GM18520 (cell line): Measurements from ENCODE around the gene ACACA.
"Not testable (repeated sequence)": the region's sequence is repeated elsewhere in the genome, so short reads cannot be mapped to it uniquely, and the experiment has no call there.

Source experiments
- ATAC-seq: cut with Tn5 transposase; IDR thresholded peaks from one replicate; pipeline ENCODE4 v1.9.1; 2021; ENCODE audit not compliant: unreplicated experiment

ACACA gene

DNA sequence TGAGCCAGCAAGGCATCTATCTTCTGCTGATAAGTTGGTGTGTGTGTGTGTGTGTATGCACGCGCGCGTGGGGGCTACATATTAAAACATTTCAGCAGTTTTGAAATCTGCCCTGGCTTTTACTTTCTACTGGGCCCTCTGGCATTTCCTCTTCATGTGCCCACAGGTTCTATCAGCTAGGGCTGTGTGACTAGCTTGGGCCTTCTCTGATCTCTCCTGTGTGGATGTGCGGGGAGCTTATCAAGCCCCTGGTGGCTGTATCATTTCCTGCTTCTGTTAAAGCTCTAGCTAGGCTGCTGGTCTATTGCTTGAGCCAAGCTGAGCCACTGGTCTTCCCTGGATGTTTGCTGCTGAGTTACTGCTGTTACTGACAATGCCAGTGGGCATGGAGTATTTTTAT lies 325.3 kb downstream of the ACACA start:
- no peak for ATAC-seq

DNA sequence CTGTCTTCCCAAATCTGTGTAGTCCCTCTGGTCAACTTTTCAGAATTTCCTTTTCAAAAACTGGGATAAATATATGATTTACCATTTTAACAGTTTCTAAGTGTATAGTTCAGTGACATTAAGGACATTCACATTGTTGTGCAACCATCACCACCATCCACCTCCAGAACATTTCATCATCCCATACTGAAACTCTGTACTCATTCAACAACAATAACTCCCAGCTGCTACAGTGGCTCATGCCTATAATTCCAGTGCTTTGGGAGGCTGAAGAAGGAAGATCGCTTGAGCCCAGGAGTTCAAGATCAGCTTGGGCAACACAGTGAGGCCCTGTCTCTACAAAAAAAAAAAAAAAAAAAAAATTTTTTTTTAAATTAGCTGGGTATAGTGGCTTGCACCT lies 326.9 kb downstream of the ACACA start:
- ATAC-seq = no peak

DNA sequence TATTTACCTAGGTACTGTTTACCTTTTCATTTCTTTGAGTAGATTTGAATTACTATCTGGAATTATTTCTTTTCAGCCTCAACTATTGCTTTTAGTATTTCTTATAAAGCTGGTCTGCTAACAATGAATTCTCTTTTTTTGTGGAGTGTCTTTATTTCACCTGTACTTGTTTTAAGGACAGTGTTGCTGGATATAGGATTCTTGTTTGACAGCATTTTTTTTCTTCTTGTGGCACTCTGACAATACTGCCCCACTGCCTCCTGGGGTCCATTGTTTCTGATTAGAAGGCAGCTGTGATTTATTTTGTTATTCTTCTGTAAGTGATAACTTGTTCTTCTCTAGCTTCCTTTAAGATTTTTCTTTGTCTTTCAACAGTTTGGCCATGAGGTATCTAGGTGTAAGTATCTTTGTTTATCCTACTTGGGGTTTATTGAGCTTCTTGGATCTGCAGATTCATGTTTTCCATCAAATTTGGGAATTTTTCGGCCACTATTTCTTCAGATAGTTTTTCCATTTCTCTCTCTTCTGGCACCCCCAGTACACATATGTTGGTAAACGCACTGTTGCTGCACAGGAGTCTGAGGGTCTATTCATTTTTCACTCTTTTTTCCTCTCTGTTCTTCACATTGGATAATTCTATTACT lies 327.4 kb downstream of the ACACA start:
- no peak for ATAC-seq

DNA sequence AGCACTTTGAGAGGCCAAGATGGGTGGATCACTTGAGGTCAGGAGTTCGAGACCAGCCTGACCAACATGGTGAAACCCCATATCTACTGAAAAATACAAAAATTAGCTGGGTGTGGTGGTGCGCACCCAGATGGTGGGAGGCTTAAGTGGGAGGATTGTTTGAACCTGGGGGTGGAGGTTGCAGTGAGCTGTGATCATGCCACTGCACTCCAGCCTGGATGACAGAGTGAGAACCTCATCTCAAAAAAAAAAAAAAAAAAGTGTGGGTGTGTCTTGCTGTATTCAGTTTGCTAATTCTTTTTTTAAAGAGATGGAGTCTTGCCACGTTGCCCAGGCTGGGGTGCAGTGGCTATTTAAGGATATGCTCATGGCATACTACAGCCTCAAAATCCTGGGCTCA lies 333.2 kb downstream of the ACACA start:
- ATAC-seq = not testable (repeated sequence)

DNA sequence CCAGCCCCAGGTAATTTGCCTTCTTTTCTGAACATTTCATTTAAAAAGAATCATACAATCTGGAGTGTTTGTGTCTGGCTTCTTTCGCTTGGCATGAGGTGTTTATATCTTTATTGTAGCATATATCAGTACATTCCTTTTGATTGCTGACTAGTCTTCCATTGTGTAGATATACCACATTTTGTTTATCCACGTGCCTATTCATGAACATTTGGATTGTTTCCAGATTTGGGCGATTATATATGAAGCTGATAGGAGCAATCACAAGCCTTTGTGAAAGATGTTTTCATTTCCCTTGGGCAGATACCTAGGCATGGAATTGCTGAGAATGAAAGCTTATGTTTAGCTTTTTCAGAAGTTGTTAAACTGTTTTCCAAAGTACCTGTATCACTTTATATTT lies 337.5 kb downstream of the ACACA start:
- no peak for ATAC-seq

DNA sequence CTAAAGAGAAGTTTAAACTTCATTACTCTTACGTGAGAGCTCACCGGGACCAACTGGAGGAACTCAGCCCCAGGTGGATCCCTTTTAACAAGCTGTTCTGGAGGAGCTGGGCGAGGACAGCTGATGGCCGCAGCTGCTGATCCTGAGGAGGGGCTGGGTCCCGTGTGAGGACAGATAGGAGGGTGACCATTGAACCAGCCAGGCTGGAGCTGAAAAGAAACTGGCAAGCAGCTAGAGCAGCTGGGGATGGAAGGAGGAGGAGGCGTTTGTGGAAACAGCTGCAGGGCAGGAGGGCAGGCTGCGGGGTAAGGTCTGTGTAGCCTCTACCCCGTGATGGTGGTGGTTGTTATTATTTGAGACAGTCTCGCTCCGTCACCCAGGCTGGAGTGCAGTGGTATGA lies 338.4 kb downstream of the ACACA start:
- ATAC-seq = no peak

DNA sequence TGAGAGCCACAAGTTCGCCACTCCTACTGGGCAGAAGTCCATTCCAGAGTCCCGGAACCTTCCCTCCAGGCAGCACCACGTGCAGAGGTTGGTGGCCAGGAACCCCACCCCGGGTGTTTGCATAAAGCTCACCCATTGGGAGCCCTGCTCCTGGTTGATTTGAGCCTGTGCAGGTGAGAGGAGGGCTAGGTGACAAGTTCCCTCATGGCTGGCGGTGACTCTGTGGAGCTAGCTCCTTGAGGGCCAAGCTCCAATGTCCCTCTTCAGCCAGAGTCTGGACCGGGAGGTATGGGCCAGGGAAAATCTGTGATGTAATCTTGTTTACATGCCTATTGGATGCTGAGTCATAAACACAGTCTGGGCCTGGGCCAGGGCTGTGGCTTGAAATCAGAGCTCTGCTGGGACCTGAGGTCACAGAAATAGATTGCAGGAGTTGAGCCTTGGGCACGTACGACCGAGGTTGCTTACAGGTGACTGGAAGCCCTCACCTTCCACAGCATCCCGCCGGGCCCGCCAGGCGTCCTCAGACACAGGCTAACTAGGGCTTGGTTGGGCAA lies 339.0 kb downstream of the ACACA start:
- ATAC-seq = no peak

DNA sequence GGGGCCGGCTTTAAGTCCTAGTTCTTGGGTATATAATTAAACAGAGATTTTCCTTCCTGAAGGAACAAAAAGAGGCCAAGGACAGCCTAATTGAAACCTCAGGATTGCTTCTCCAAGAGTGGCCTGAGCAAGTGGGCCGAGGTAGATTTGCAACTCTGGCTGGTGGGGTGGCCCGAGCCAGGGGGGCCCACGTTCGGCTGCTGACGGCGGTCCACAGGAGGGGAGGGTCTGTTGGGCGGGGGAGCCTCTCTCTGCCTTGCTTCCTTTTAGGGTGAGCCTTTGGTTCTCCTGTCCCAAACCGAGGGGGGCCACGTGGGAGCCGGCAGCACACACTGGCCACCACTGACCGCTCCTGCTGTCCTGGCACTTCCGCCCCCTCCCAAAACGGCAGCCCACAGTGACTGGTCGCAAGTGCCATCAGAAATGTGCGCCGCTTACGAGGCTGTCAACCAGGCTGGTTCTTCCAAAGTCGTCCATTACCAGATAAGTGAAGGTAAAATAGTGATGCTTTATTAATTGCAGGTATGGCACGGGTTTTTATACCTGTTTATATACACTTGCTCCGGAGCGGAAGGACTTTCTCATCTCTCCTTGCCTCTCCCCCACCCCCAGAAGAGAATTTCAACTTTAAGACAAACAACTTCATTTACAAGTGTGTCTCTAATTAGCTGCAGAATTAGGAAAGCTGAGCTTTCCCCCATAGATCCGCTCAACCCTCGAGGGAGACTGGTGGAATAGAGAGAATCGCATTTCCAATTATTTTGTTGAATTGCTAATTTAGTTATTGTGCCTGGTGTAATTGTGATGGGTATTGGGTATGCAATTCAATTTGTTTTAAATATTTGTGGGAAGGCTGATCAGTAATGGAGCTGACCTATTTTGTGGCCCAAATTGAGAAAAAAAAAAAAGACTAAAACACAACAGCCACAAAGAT lies 340.0 kb downstream of the ACACA start:
- ATAC-seq = no peak

DNA sequence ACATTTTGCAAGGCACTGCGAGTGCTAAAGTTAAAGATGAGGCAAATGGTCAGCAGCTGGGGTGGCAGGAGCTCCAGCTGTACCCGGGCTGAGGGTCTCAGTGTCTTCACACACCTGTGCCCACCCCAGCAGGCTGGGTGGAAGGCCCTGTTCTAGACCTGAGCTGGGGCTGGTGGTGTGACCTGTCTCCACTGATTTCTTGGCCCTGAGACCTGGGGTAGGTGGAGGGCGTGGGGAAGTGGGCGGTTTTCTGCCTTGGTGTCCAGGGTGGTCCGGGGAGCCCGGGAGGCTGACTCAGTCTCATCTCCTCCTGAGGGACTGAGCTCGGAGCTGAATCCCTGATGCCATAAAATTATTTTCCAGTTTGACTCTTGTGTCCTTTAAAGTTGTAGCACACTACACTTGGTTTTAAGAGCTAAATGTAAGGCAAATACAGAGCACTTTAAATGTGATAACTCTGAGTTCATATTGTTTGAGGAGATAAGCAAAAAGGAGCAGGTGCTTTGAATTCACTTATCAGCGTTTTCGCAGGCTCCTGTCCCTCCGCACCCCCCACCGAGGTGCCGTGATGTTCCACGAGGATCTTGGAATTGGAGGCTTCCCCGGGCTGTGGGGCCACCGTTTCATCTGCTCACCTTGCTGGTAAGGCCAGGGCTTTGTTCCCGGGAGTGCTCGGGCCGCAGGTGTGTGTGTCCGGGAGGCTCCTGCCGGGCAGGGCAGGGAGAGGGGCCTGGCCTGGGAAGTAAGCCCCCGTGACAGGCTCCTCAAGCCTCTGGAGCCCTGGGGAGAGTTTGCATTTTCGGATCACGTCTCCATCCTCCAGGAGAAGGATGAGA lies 340.9 kb downstream of the ACACA start:
- no peak for ATAC-seq

DNA sequence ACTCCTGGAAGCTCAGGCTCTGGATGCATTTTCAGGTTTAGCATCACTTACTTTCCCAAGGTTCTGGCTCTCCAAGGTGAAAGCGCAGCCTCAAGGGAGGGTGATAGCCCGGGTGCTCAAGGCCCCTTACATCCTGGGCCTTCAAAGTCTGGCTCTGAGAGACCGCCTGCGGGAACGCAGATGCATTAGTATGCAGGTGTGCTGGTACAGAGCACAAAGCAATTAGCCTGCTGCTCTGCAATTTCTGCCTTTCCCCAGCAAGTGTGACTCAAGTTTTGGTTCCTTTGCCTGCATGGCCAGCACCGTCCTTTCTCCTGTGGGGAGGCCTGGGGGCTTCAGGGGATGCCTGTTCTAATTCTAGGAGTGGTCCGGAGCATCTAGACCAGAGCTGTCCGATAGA lies 341.7 kb downstream of the ACACA start:
- no peak for ATAC-seq

DNA sequence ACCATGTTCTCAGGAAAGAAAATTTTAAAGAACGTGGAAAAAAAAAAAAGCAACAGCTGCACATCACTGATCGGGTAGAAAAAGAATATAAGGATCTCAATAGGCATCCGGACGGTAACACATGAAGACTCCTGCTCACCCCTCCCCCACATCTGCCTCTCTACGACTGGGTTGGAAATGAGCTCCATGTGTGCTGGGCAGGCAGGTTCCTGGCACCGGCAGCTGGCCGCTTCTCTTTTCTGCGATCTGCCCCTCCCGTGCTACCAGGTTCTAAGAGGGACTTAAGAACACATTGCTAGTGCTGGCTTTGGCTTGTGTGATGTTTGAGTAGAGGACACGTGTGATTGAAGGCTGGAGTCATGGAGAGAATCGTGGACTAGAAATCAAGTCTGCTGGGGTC lies 342.4 kb downstream of the ACACA start:
- no peak for ATAC-seq

DNA sequence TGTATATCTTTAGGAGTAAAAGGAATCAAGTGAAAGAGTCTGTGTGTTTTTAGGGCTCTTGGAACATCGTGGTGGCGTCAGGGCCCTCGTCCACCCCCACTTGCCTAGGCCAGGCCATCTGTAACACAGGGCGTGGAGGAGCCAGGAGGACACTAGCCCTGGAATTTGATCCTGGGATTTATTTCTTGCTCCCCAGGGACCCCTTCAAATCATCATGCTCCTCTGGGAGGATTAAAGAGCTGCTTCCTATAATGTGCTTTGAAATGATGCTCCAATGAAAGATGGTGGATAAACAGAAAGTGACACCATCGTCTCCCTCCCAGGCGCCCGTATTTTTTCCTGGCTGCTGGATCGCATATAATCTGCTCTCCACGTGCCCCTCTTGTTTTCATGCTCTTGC lies 344.6 kb downstream of the ACACA start:
- no peak for ATAC-seq

DNA sequence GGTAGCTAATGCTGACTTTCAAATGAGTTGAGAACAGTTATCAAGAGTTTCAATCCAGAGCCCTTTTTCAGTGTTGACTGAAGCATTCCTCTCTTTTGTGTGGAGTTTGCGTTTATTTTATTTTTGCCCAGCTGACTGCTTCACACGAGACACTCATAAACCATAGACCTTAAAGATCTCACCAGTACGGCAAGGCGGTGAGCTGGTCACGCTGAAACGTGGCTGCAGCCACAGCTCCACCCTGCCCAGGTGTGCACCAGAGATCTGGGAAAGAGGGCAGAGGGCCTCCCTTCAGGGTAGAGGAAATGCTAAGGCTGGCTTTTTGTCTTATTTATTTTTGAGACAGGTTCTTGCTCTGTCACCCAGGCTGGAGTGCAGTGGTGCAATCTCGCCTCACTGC lies 345.7 kb downstream of the ACACA start:
- no peak for ATAC-seq

DNA sequence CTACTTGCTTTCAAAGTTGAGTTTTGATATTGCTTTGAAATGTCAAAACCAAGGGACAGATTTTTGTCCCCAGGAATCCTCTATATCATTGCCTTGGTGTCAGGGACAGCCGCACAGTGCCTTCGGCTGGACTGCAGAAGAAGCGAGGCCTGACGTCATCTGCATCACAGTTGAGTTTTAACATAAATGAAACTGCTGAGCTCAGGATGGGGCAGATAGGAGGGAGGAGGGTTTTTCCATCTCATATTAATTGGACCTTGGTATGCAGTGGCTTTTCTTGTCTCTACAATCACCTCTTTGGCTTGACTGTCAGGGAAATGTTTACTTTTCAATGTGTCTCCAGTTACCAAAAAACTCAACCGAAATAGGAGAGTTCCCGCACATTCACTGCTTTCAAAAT lies 346.5 kb downstream of the ACACA start:
- no peak for ATAC-seq

DNA sequence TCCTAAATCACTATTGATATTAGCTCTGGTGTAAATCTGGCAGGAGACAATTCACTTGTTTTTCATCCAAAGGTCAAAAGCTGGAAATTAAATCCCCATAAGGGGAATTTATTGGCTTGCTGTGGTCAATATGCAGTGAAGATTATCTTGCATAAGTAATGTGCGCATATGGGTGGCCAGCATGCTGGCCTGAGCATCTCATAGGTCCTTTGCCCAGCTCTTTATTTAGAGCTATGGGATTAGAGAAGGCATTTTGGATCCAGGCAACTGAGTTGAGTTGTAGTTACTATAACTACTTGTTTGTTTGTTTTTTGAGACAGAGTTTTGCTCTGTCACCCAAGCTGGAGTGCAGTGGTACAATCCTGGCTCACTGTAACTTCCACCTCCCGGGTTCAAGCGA lies 347.1 kb downstream of the ACACA start:
- no peak for ATAC-seq

DNA sequence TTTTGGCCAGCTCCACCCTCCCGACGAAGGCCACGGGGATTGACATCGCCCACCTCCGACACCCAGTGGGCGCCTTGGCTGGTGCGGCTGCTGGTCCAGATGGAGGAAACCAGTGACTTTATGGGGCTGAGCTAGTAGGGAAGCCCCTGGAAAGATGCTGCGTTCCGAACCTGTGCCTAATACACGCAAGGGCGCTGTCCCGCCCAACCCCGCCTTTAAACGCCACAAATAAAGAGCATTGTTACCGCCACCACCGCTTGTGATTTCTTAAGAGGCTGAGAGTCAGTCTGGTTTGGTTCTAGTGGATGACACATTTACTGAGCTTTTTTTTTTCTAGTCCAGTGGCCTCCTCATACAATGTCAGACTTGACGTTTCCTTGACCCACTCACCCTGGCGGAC lies 350.0 kb downstream of the ACACA start:
- no peak for ATAC-seq

DNA sequence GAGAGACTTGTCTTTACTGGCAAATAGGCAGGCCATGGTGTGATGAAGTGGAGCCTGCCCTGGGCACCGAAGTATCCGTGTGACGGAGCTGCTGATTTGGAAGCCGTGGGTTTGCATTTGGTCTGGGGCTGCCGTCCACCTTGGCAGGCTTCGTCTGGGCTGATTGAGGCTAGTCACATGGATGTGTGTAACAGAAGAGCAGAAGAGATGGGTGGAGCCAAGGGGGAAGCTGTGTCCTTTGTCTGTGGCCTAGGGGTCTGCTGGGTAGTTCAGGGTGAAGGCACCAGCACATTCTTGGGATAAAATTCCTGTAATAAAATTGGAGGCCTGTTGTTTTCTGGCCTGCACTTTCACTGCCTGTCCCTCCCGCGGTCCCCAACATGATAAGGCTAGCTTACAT lies 351.7 kb downstream of the ACACA start:
- no peak for ATAC-seq

DNA sequence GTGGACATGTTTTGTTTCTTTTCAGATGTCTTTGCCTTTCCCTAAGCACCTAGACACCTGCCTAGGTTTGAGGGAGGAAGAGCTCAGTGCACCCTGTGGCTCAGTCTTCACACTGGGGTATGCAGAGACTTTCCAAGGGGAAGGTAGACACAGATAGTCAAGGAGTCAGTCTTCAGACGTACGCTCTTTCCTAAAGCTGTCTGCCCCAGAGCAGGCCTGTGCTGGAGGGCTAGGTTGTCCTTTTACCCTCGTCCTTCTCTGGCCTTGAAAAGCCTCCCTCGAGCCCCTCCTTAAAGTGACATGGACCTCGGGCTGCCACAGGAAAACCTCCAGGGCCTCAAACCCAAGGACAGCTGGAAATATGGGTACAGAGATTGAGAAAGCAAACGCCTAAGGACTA lies 354.2 kb downstream of the ACACA start:
- no peak for ATAC-seq

DNA sequence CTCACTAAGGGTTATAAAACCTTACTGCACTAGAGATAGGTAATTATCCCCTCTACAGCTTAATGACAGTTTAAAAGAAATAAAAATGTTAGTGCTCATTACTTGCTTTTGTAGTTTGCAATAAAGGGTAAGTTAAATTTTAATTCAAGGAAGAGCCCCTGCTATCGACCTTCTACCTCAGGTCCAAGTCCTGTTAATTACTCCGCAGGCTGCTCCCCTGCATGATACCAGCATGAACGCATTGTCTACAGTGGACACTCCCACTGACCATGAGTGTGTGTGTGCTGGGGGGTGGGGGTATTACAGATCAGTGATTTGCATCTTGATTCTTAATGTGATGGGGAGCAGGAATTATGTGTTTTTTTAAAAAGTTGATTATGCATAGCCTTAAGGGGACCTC lies 354.8 kb downstream of the ACACA start:
- ATAC-seq = no peak

DNA sequence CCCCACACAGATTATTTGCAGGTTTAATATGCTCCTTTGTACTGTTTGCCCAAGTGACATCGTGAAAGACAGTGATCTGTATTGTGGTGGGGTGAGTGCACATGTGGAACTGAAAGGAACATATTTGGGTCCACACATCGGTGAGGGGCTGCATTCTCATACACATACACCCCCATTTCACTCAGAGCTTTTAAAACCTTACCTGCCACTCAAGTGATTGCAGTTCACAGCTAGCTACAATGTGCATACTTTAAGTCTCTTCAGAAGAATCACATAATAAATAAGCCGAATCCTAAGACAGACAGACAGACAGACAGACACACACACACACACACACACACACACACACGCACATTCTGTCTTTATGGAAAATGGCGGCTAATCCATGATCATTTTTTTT lies 355.3 kb downstream of the ACACA start:
- no peak for ATAC-seq

DNA sequence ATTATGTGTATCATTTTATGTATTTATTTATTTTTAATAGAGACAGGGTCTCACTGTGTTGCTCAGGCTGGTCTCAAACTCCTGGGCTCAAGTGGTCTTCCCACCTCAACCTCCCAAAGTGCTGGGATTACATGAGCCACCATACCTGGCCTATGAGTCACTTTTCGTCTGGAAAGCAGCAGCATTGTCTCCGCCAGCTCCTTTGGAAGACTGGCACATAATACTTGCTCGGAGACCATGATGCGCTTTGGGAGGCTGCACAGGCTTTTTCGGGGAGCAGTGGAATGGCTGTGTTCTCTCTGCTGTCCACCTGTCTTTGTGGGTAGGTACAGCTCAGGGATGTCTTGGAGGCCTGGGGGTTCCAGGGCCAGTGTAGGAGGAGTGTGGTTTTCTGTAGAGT lies 355.7 kb downstream of the ACACA start:
- no peak for ATAC-seq
